Measurements from ENCODE around the gene MYO7A. TPM values are rescaled to one million over a fixed set of nuclear protein-coding genes. Genes with fewer than 3 reads are reported as not detected.

The MYO7A gene
- total RNA-seq, 1 donor from 2014 or later: 0.16 TPM

GRCh38 chr11:77149716-77150392 lies 21.8 kb downstream of the MYO7A start:
- H3K9me3 ChIP-seq (ENCODE audit: insufficient read depth, low read depth, low read length): no peaks in the 10 kb centered on the region
- no peak for FAIRE-seq
- peaks cover 3% of the 10 kb centered on the region for H3K36me3 Mint-ChIP-seq (ENCODE audit: low read depth, unreplicated experiment)

GRCh38 chr11:77150836-77151235 lies 22.8 kb downstream of the MYO7A start:
- no peak for TF ChIP-seq CTCF (IDR thresholded peaks at IDR 0.05; ENCODE audit: insufficient read depth, low read depth, low read length)
- TF ChIP-seq EZH2 (IDR thresholded peaks at IDR 0.05; ENCODE audit: insufficient read depth, low read length): no peak
- Histone ChIP-seq H3K79me2 (ENCODE audit: insufficient read depth, low read length) (no peaks in the 10 kb centered on the region), H3K27me3 (ENCODE audit: insufficient read depth, low read length) (peaks cover 2% of the 10 kb centered on the region), H3K4me1 (ENCODE audit: insufficient read depth, low read length) (peaks cover 4% of the 10 kb centered on the region), H4K20me1 (ENCODE audit: insufficient read depth, low read length) (no peaks in the 10 kb centered on the region), H3K9me3 (ENCODE audit: insufficient read depth, low read depth, low read length) (no peaks in the 10 kb centered on the region), H2AFZ (ENCODE audit: low read depth, low read length) (no peak overlapping the region), H3K4me2 (ENCODE audit: low read length) (no peak overlapping the region), H3K27ac (ENCODE audit: low read depth, low read length) (no peak overlapping the region), H3K36me3 (ENCODE audit: insufficient read depth, low read length) (no peaks in the 10 kb centered on the region), H3K4me3 (ENCODE audit: insufficient read depth, low read depth, low read length) (no peak overlapping the region), H3K9ac (ENCODE audit: low read length) (no peak overlapping the region)
- no peak for DNase-seq (ENCODE audit: low read depth)
- no peaks in the 10 kb centered on the region for H3K9me3 Mint-ChIP-seq (ENCODE audit: unreplicated experiment)
- peaks cover 12% of the 10 kb centered on the region for H3K4me1 Mint-ChIP-seq (ENCODE audit: low read depth, unreplicated experiment)
- H3K27ac Mint-ChIP-seq (ENCODE audit: unreplicated experiment): no peak overlapping the region
- H3K27me3 Mint-ChIP-seq (ENCODE audit: low read depth, unreplicated experiment): peaks cover 75% of the 10 kb centered on the region
- no peak for FAIRE-seq
- peaks cover 3% of the 10 kb centered on the region for H3K36me3 Mint-ChIP-seq (ENCODE audit: low read depth, unreplicated experiment)
- no peak overlapping the region for H3K4me3 Mint-ChIP-seq (ENCODE audit: unreplicated experiment)

More at GRCh38 chr11:77149716-77150392, 21.8 kb downstream of the MYO7A start:
- H3K27me3 Mint-ChIP-seq (ENCODE audit: low read depth, unreplicated experiment): peaks cover 73% of the 10 kb centered on the region
- H3K27ac Mint-ChIP-seq (ENCODE audit: unreplicated experiment): no peak overlapping the region
- Histone ChIP-seq H3K9ac (ENCODE audit: low read length) (no peak overlapping the region), H3K4me1 (ENCODE audit: insufficient read depth, low read length) (peaks cover 4% of the 10 kb centered on the region), H3K79me2 (ENCODE audit: insufficient read depth, low read length) (no peaks in the 10 kb centered on the region), H3K4me2 (ENCODE audit: low read length) (no peak overlapping the region), H3K4me3 (ENCODE audit: insufficient read depth, low read depth, low read length) (no peak overlapping the region), H2AFZ (ENCODE audit: low read depth, low read length) (no peak overlapping the region), H3K36me3 (ENCODE audit: insufficient read depth, low read length) (no peaks in the 10 kb centered on the region), H3K27ac (ENCODE audit: low read depth, low read length) (no peak overlapping the region), H3K27me3 (ENCODE audit: insufficient read depth, low read length) (peaks cover 7% of the 10 kb centered on the region), H4K20me1 (ENCODE audit: insufficient read depth, low read length) (no peaks in the 10 kb centered on the region)
- no peaks in the 10 kb centered on the region for H3K9me3 Mint-ChIP-seq (ENCODE audit: unreplicated experiment)
- peaks cover 12% of the 10 kb centered on the region for H3K4me1 Mint-ChIP-seq (ENCODE audit: low read depth, unreplicated experiment)
- H3K4me3 Mint-ChIP-seq (ENCODE audit: unreplicated experiment): no peak overlapping the region
- TF ChIP-seq CTCF (IDR thresholded peaks at IDR 0.05; ENCODE audit: insufficient read depth, low read depth, low read length): no peak
- TF ChIP-seq EZH2 (IDR thresholded peaks at IDR 0.05; ENCODE audit: insufficient read depth, low read length): no peak
- no peak for DNase-seq (ENCODE audit: low read depth)

- no peaks in the 10 kb centered on the region for H4K20me1 ChIP-seq (ENCODE audit: insufficient read depth, low read length)
- H3K79me2 ChIP-seq (ENCODE audit: insufficient read depth, low read length): no peaks in the 10 kb centered on the region
- Mint-ChIP-seq H3K4me3 (ENCODE audit: unreplicated experiment) (no peak overlapping the region), H3K27ac (ENCODE audit: unreplicated experiment) (no peak overlapping the region), H3K36me3 (ENCODE audit: low read depth, unreplicated experiment) (peaks cover 3% of the 10 kb centered on the region), H3K27me3 (ENCODE audit: low read depth, unreplicated experiment) (peaks cover 74% of the 10 kb centered on the region), H3K4me1 (ENCODE audit: low read depth, unreplicated experiment) (peaks cover 12% of the 10 kb centered on the region), H3K9me3 (ENCODE audit: unreplicated experiment) (no peaks in the 10 kb centered on the region)
- H3K27me3 ChIP-seq (ENCODE audit: insufficient read depth, low read length): peaks cover 2% of the 10 kb centered on the region
- no peak overlapping the region for H3K4me3 ChIP-seq (ENCODE audit: insufficient read depth, low read depth, low read length)
- no peak overlapping the region for H3K9ac ChIP-seq (ENCODE audit: low read length)
- FAIRE-seq (no peak), DNase-seq (ENCODE audit: low read depth) (peak; percentile 63)
- H3K4me2 ChIP-seq (ENCODE audit: low read length): no peak overlapping the region
- no peak overlapping the region for H3K27ac ChIP-seq (ENCODE audit: low read depth, low read length)
- no peaks in the 10 kb centered on the region for H3K36me3 ChIP-seq (ENCODE audit: insufficient read depth, low read length)
- H2AFZ ChIP-seq (ENCODE audit: low read depth, low read length): no peak overlapping the region
- peaks cover 4% of the 10 kb centered on the region for H3K4me1 ChIP-seq (ENCODE audit: insufficient read depth, low read length)
- no peaks in the 10 kb centered on the region for H3K9me3 ChIP-seq (ENCODE audit: insufficient read depth, low read depth, low read length)
- TF ChIP-seq EZH2 (IDR thresholded peaks at IDR 0.05; ENCODE audit: insufficient read depth, low read length) (no peak), CTCF (IDR thresholded peaks at IDR 0.05; ENCODE audit: insufficient read depth, low read depth, low read length) (no peak)
Measured at GRCh38 chr11:77151804-77152509, 23.9 kb downstream of the MYO7A start.
